Keratinocyte (primary cell): ENCODE data around the gene MAD1L1. TPM values are rescaled to one million over a fixed set of nuclear protein-coding genes. Genes with fewer than 3 reads are reported as not detected.

Experiments used
- DNase-seq: peaks from one replicate; pipeline ENCODE4 v3.0.0-alpha.2; 2011; ENCODE audit warnings: low read depth, missing footprints, low spot score
- FAIRE-seq: peaks from 2 replicates; lab custom pipeline; 2011; peaks lifted over from hg19 to GRCh38; lab: Jason Lieb, UNC
- H2AFZ ChIP-seq: 2 replicates; pipeline ENCODE4 v1.6.0; 2012; ENCODE audit warnings: low read length, control low read depth, inconsistent platforms; ENCODE audit not compliant: control insufficient read depth
- H3K27ac ChIP-seq: 2 replicates; pipeline ENCODE4 v1.5.1; 2011; ENCODE audit warnings: low read length; ENCODE audit not compliant: control insufficient read depth, insufficient read depth
- H3K27me3 ChIP-seq: 3 replicates; pipeline ENCODE4 v1.6.0; 2011; ENCODE audit warnings: low read length; ENCODE audit not compliant: control insufficient read depth, insufficient read depth; ENCODE audit errors: extremely low read depth
- H3K36me3 ChIP-seq, 2 experiments: 2 replicates in 1 of 2; 3 replicates in 1 of 2; pipeline ENCODE4 v1.5.1; 2011; ENCODE audit warnings: low read length in 2 of 2, mild to moderate bottlenecking in 1 of 2; ENCODE audit not compliant: control insufficient read depth in 2 of 2, insufficient read depth in 2 of 2; ENCODE audit errors: extremely low read depth in 1 of 2
- H3K4me1 ChIP-seq: 3 replicates; pipeline ENCODE4 v1.5.1; 2011; ENCODE audit warnings: low read length; ENCODE audit not compliant: control insufficient read depth, insufficient read depth; ENCODE audit errors: extremely low read depth
- H3K4me2 ChIP-seq: 3 replicates; pipeline ENCODE4 v1.6.0; 2011; ENCODE audit warnings: low read depth, low read length; ENCODE audit not compliant: control insufficient read depth, insufficient read depth; ENCODE audit errors: extremely low read depth
- H3K4me3 ChIP-seq, 3 experiments: fragments of 200-600 bp in 1 of 3; sonication (generic) in 1 of 3; 2 replicates in 2 of 3; 3 replicates in 1 of 3; pipeline ENCODE4 v1.5.1; 2011 to 2016; ENCODE audit warnings: low read length in 3 of 3, mild to moderate bottlenecking in 3 of 3, control low read depth in 2 of 3, inconsistent platforms in 1 of 3, low read depth in 1 of 3, mixed read lengths in 1 of 3, mixed run types in 1 of 3, moderate library complexity in 1 of 3; ENCODE audit not compliant: control insufficient read depth in 2 of 3, insufficient read depth in 2 of 3; ENCODE audit errors: extremely low read depth in 1 of 3
- H3K79me2 ChIP-seq: 2 replicates; pipeline ENCODE4 v1.6.0; 2012; ENCODE audit warnings: low read length; ENCODE audit not compliant: control insufficient read depth, insufficient read depth
- H3K9ac ChIP-seq: 3 replicates; pipeline ENCODE4 v1.6.0; 2011; ENCODE audit warnings: low read length; ENCODE audit not compliant: control insufficient read depth, insufficient read depth; ENCODE audit errors: extremely low read depth
- H3K9me1 ChIP-seq: 3 replicates; pipeline ENCODE4 v1.6.0; 2011; ENCODE audit warnings: low read length; ENCODE audit not compliant: control insufficient read depth, insufficient read depth; ENCODE audit errors: extremely low read depth
- H3K9me3 ChIP-seq: 2 replicates; pipeline ENCODE4 v1.5.1; 2012; ENCODE audit warnings: low read depth, low read length; ENCODE audit not compliant: control insufficient read depth
- H4K20me1 ChIP-seq: 3 replicates; pipeline ENCODE4 v1.6.0; 2011; ENCODE audit warnings: low read length; ENCODE audit not compliant: control insufficient read depth, insufficient read depth; ENCODE audit errors: extremely low read depth
- EZH2 ChIP-seq: IDR thresholded peaks from one replicate; pipeline ENCODE4 v1.6.1; 2012; ENCODE audit warnings: inconsistent platforms, mild to moderate bottlenecking, low read length, moderate library complexity
- dilution Hi-C: fragments of 300-500 bp; cut with MboI; formaldehyde crosslinking; loops from one replicate; pipeline ENCODE4 v1.7.0; 2020; ENCODE audit warnings: low sequenced_read_pairs; ENCODE audit not compliant: extremely low pct_ligation_motif_present
- polyA plus RNA-seq, 5 experiments: library from polyadenylated mRNA; depleted of rRNA in 3 of 5; stranded (reverse) in 3 of 5; stranded (forward) in 1 of 5; unstranded in 1 of 5; fragments of >200 nt; gene quantifications; 1 replicate in 1 of 5; 2 replicates in 3 of 5; 3 replicates in 1 of 5; pipeline versions ENCODE4 v1.2.1 to v1.2.3, GENCODE V29; 2011 to 2012; ENCODE audit warnings: missing spikeins in 2 of 5, low read depth in 1 of 5, low replicate concordance in 1 of 5
- TF ChIP-seq, protein P1 (sequence below), 3 experiments: IDR thresholded peaks in 1 of 3; conservative IDR thresholded peaks in 1 of 3; optimal IDR thresholded peaks in 1 of 3; 2 replicates in 2 of 3; 3 replicates in 1 of 3; pipeline versions ENCODE3 to v1.5.1; 2011; ENCODE audit warnings: low read length in 3 of 3, mild to moderate bottlenecking in 3 of 3, moderate library complexity in 2 of 3, control low read depth in 1 of 3, inconsistent platforms in 1 of 3; ENCODE audit not compliant: insufficient read depth in 2 of 3; ENCODE audit errors: extremely low read depth in 1 of 3

Gene MAD1L1
- polyA plus RNA-seq, 1 donor (not counting 4 experiments of a cell fraction or from before 2014, with no cell fraction given) = 18.0 TPM

DNA sequence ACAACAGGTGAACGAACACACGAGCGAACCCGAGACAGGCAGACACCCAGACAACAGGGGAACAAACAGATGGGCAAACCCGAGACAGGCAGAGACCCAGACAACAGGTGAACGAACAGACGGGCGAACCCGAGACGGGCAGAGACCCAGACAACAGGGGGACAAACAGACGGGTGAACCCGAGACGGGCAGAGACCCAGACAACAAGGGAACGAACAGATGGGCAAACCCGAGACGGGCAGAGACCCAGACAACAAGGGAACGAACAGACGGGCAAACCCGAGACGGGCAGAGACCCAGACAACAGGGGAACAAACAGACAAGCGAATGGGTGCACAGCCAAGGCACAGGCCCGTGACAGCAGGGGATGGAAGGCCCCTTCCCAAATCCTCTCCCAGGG, 298.0 kb downstream of the MAD1L1 start:
- no peaks in the 10 kb centered on the region for H3K79me2 ChIP-seq
- H4K20me1 ChIP-seq = no peaks in the 10 kb centered on the region
- no peak for DNase-seq
- H3K27me3 ChIP-seq = no peaks in the 10 kb centered on the region
- H3K9me1 ChIP-seq = peaks cover 2% of the 10 kb centered on the region
- no peak overlapping the region for H3K27ac ChIP-seq
- TF ChIP-seq, protein P1, sequence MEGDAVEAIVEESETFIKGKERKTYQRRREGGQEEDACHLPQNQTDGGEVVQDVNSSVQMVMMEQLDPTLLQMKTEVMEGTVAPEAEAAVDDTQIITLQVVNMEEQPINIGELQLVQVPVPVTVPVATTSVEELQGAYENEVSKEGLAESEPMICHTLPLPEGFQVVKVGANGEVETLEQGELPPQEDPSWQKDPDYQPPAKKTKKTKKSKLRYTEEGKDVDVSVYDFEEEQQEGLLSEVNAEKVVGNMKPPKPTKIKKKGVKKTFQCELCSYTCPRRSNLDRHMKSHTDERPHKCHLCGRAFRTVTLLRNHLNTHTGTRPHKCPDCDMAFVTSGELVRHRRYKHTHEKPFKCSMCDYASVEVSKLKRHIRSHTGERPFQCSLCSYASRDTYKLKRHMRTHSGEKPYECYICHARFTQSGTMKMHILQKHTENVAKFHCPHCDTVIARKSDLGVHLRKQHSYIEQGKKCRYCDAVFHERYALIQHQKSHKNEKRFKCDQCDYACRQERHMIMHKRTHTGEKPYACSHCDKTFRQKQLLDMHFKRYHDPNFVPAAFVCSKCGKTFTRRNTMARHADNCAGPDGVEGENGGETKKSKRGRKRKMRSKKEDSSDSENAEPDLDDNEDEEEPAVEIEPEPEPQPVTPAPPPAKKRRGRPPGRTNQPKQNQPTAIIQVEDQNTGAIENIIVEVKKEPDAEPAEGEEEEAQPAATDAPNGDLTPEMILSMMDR (optimal IDR thresholded peaks at IDR 0.05 in 1 of 3, IDR thresholded peaks at IDR 0.05 in 1 of 3, conservative IDR thresholded peaks at IDR 0.05 in 1 of 3; ENCODE audit: extremely low read depth in 1 of 3, insufficient read depth in 2 of 3, low read length in 3 of 3) = no peak
- no peak for TF ChIP-seq EZH2
- H3K4me2 ChIP-seq = no peak overlapping the region
- no peak overlapping the region for H2AFZ ChIP-seq
- peaks cover 6% of the 10 kb centered on the region for H3K4me1 ChIP-seq
- H3K4me3 ChIP-seq = no peak overlapping the region
- H3K9ac ChIP-seq = no peak overlapping the region
- no peaks in the 10 kb centered on the region for H3K36me3 ChIP-seq
- no peak for FAIRE-seq
- dilution Hi-C loops = no loop called here
- no peaks in the 10 kb centered on the region for H3K9me3 ChIP-seq

DNA sequence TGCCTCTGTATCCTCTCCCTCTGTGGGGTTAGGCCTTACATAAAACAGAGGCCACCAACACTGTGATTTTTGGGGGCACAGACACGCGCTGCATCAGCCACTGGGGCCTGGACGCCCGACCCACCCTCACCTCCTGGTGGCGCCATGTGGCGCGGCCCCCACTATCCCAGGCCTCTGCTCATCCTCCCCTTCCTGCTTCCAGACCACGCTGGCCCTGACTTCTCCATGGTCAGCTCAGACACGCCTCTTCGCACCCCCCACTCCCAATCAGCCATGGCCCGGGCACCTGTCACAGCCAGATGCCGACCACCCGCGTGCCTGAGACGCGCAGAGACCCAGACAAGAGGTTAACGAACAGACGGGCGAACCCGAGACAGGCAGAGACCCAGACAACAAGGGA, 298.7 kb downstream of the MAD1L1 start:
- Histone ChIP-seq H3K36me3 (no peaks in the 10 kb centered on the region), H4K20me1 (no peaks in the 10 kb centered on the region), H3K4me3 (no peak overlapping the region), H3K9ac (no peak overlapping the region), H3K79me2 (no peaks in the 10 kb centered on the region), H3K4me1 (no peaks in the 10 kb centered on the region), H3K27ac (no peak overlapping the region), H3K9me1 (peaks cover 2% of the 10 kb centered on the region), H2AFZ (no peak overlapping the region), H3K9me3 (no peaks in the 10 kb centered on the region), H3K27me3 (no peaks in the 10 kb centered on the region), H3K4me2 (no peak overlapping the region)
- TF ChIP-seq, protein P1 (optimal IDR thresholded peaks at IDR 0.05 in 1 of 3, IDR thresholded peaks at IDR 0.05 in 1 of 3, conservative IDR thresholded peaks at IDR 0.05 in 1 of 3; ENCODE audit: extremely low read depth in 1 of 3, insufficient read depth in 2 of 3, low read length in 3 of 3) = no peak
- TF ChIP-seq EZH2 = no peak
- no peak for FAIRE-seq
- dilution Hi-C loops = no loop called here
- DNase-seq = no peak
